ENCODE results near the gene SHISAL2A. TPM values are rescaled to one million over a fixed set of nuclear protein-coding genes. Genes with fewer than 3 reads are reported as not detected.
A peak's percentile ranks its signal among the peaks of the same experiment; 100 is the strongest.

SHISAL2A gene
- polyA plus RNA-seq, 1 donor = 0.58 TPM

GRCh38 chr1:52599236-52599635 is 33.7 kb upstream of the SHISAL2A start:
- H3K9me3 ChIP-seq (ENCODE audit: control insufficient read depth, low read depth, low read length) = no peaks in the 10 kb centered on the region
- no CpG with 5 or more reads among the region's 7 CpGs for WGBS (ENCODE audit: insufficient coverage, low lambda C conversion rate)
- H3K4me1 ChIP-seq (ENCODE audit: control insufficient read depth, insufficient read depth, low read length) = peaks cover 19% of the 10 kb centered on the region
- no peak overlapping the region for H3K4me3 ChIP-seq (ENCODE audit: low read length)
- H3K27me3 ChIP-seq (ENCODE audit: control insufficient read depth, insufficient read depth, low read length) = no peaks in the 10 kb centered on the region
- H3K36me3 ChIP-seq (ENCODE audit: control insufficient read depth, insufficient read depth, low read length) = no peaks in the 10 kb centered on the region
- no peak for DNase-seq
- H3K27ac ChIP-seq (ENCODE audit: low read length) = no peak overlapping the region

GRCh38 chr1:52600533-52601179 is 32.3 kb upstream of the SHISAL2A start:
- no peak for DNase-seq
- WGBS (ENCODE audit: insufficient coverage, low lambda C conversion rate) = no CpG with 5 or more reads among the region's 8 CpGs

GRCh38 chr1:52601519-52601918 is 31.4 kb upstream of the SHISAL2A start:
- Histone ChIP-seq H3K27ac (ENCODE audit: low read length) (peak overlapping the region; percentile 23), H3K36me3 (ENCODE audit: control insufficient read depth, insufficient read depth, low read length) (peaks cover 4% of the 10 kb centered on the region), H3K4me3 (ENCODE audit: low read length) (peak overlapping the region; percentile 54), H3K4me1 (ENCODE audit: control insufficient read depth, insufficient read depth, low read length) (peaks cover 23% of the 10 kb centered on the region), H3K27me3 (ENCODE audit: control insufficient read depth, insufficient read depth, low read length) (no peaks in the 10 kb centered on the region), H3K9me3 (ENCODE audit: control insufficient read depth, low read depth, low read length) (no peaks in the 10 kb centered on the region)
- no CpG with 5 or more reads among the region's 3 CpGs for WGBS (ENCODE audit: insufficient coverage, low lambda C conversion rate)
- no peak for DNase-seq

More at GRCh38 chr1:52600533-52601179, 32.3 kb upstream of the SHISAL2A start:
- Histone ChIP-seq H3K27me3 (ENCODE audit: control insufficient read depth, insufficient read depth, low read length) (no peaks in the 10 kb centered on the region), H3K27ac (ENCODE audit: low read length) (no peak overlapping the region), H3K36me3 (ENCODE audit: control insufficient read depth, insufficient read depth, low read length) (no peaks in the 10 kb centered on the region), H3K4me1 (ENCODE audit: control insufficient read depth, insufficient read depth, low read length) (peaks cover 23% of the 10 kb centered on the region), H3K9me3 (ENCODE audit: control insufficient read depth, low read depth, low read length) (no peaks in the 10 kb centered on the region), H3K4me3 (ENCODE audit: low read length) (no peak overlapping the region)

- peak within 1 kb of the TSS; percentile 66 for H3K27ac ChIP-seq (ENCODE audit: low read length)
- H3K27me3 ChIP-seq (ENCODE audit: control insufficient read depth, insufficient read depth, low read length) = no peaks in the 10 kb centered on the region
- H3K4me1 ChIP-seq (ENCODE audit: control insufficient read depth, insufficient read depth, low read length) = peaks cover 23% of the 10 kb centered on the region
- no CpG with 5 or more reads among the region's 97 CpGs for WGBS (ENCODE audit: insufficient coverage, low lambda C conversion rate)
- no peaks in the 10 kb centered on the region for H3K9me3 ChIP-seq (ENCODE audit: control insufficient read depth, low read depth, low read length)
- peaks cover 11% of the 10 kb centered on the region for H3K36me3 ChIP-seq (ENCODE audit: control insufficient read depth, insufficient read depth, low read length)
- DNase-seq = peak in 1 of 2 donors; percentile 73
- H3K4me3 ChIP-seq (ENCODE audit: low read length) = peak within 1 kb of the TSS; percentile 54
Observed at GRCh38 chr1:52601991-52602855, 30.7 kb upstream of the SHISAL2A start, which contains the start of gene GPX7. Gene GPX7, plus strand, starts transcription at chr1:52602371. Its CDS starts 39 bp downstream, at chr1:52602410.

GRCh38 chr1:52602856-52603600 is 29.9 kb upstream of the SHISAL2A start:
- no CpG with 5 or more reads among the region's 21 CpGs for WGBS (ENCODE audit: insufficient coverage, low lambda C conversion rate)
- H3K4me1 ChIP-seq (ENCODE audit: control insufficient read depth, insufficient read depth, low read length) = peaks cover 23% of the 10 kb centered on the region
- H3K4me3 ChIP-seq (ENCODE audit: low read length) = peak overlapping the region; percentile 49
- no peak for DNase-seq
- peaks cover 17% of the 10 kb centered on the region for H3K36me3 ChIP-seq (ENCODE audit: control insufficient read depth, insufficient read depth, low read length)
- no peaks in the 10 kb centered on the region for H3K9me3 ChIP-seq (ENCODE audit: control insufficient read depth, low read depth, low read length)
- H3K27ac ChIP-seq (ENCODE audit: low read length) = peak overlapping the region; percentile 66
- H3K27me3 ChIP-seq (ENCODE audit: control insufficient read depth, insufficient read depth, low read length) = no peaks in the 10 kb centered on the region

- H3K9me3 ChIP-seq (ENCODE audit: control insufficient read depth, low read depth, low read length) = no peaks in the 10 kb centered on the region
- 100% methylated on average over 1 of the region's 6 CpGs for WGBS (ENCODE audit: insufficient coverage, low lambda C conversion rate)
- peak overlapping the region; percentile 66 for H3K27ac ChIP-seq (ENCODE audit: low read length)
- H3K27me3 ChIP-seq (ENCODE audit: control insufficient read depth, insufficient read depth, low read length) = no peaks in the 10 kb centered on the region
- H3K4me1 ChIP-seq (ENCODE audit: control insufficient read depth, insufficient read depth, low read length) = peaks cover 23% of the 10 kb centered on the region
- H3K36me3 ChIP-seq (ENCODE audit: control insufficient read depth, insufficient read depth, low read length) = peaks cover 23% of the 10 kb centered on the region
- H3K4me3 ChIP-seq (ENCODE audit: low read length) = no peak overlapping the region
- no peak for DNase-seq
Observed at GRCh38 chr1:52603630-52604029, 29.3 kb upstream of the SHISAL2A start.

GRCh38 chr1:52604063-52604770 is 28.8 kb upstream of the SHISAL2A start:
- Histone ChIP-seq H3K27ac (ENCODE audit: low read length) (peak overlapping the region; percentile 66), H3K4me3 (ENCODE audit: low read length) (no peak overlapping the region), H3K4me1 (ENCODE audit: control insufficient read depth, insufficient read depth, low read length) (peaks cover 23% of the 10 kb centered on the region), H3K36me3 (ENCODE audit: control insufficient read depth, insufficient read depth, low read length) (peaks cover 23% of the 10 kb centered on the region), H3K9me3 (ENCODE audit: control insufficient read depth, low read depth, low read length) (no peaks in the 10 kb centered on the region), H3K27me3 (ENCODE audit: control insufficient read depth, insufficient read depth, low read length) (no peaks in the 10 kb centered on the region)
- no CpG with 5 or more reads among the region's 3 CpGs for WGBS (ENCODE audit: insufficient coverage, low lambda C conversion rate)
- peak; percentile 51 to 56 for DNase-seq

- Histone ChIP-seq H3K4me1 (ENCODE audit: control insufficient read depth, insufficient read depth, low read length) (peaks cover 6% of the 10 kb centered on the region), H3K4me3 (ENCODE audit: low read length) (no peak overlapping the region), H3K9me3 (ENCODE audit: control insufficient read depth, low read depth, low read length) (no peaks in the 10 kb centered on the region), H3K36me3 (ENCODE audit: control insufficient read depth, insufficient read depth, low read length) (no peaks in the 10 kb centered on the region), H3K27ac (ENCODE audit: low read length) (no peak overlapping the region), H3K27me3 (ENCODE audit: control insufficient read depth, insufficient read depth, low read length) (no peaks in the 10 kb centered on the region)
- no peak for DNase-seq
- no CpG with 5 or more reads among the region's 2 CpGs for WGBS (ENCODE audit: insufficient coverage, low lambda C conversion rate)
Observed at GRCh38 chr1:52613636-52614373, 19.2 kb upstream of the SHISAL2A start.

- H3K27me3 ChIP-seq (ENCODE audit: control insufficient read depth, insufficient read depth, low read length) = no peaks in the 10 kb centered on the region
- peaks cover 6% of the 10 kb centered on the region for H3K4me1 ChIP-seq (ENCODE audit: control insufficient read depth, insufficient read depth, low read length)
- no peaks in the 10 kb centered on the region for H3K36me3 ChIP-seq (ENCODE audit: control insufficient read depth, insufficient read depth, low read length)
- no peaks in the 10 kb centered on the region for H3K9me3 ChIP-seq (ENCODE audit: control insufficient read depth, low read depth, low read length)
- H3K4me3 ChIP-seq (ENCODE audit: low read length) = no peak overlapping the region
- WGBS (ENCODE audit: insufficient coverage, low lambda C conversion rate) = no CpG with 5 or more reads among the region's 5 CpGs
- H3K27ac ChIP-seq (ENCODE audit: low read length) = no peak overlapping the region
- DNase-seq = no peak
Observed at GRCh38 chr1:52614671-52615070, 18.3 kb upstream of the SHISAL2A start.
